Suprapubic skin (tissue), 4 donors: Measurements from ENCODE around the gene DISP2.

Experiments
- CTCF ChIP-seq, 2 donors: fragments of 200-600 bp in 1 of 2; fragments of 450-650 bp in 1 of 2; sonication (generic) in 1 of 2; IDR thresholded peaks; one replicate each; pipeline ENCODE4 v1.5.1; 2016 to 2019; ENCODE audit warnings: antibody characterized with exemption in 2 of 2, mild to moderate bottlenecking in 1 of 2, moderate library complexity in 1 of 2
- POLR2A ChIP-seq, 2 donors: fragments of 450-650 bp; IDR thresholded peaks; one replicate each; pipeline ENCODE4 v1.6.1; 2017; ENCODE audit warnings: antibody characterized with exemption in 2 of 2, mild to moderate bottlenecking in 2 of 2, moderate library complexity in 2 of 2
- POLR2AphosphoS5 ChIP-seq, 3 donors: sonication (generic); formaldehyde crosslinking; IDR thresholded peaks; one replicate each; pipeline ENCODE4 v1.6.1; 2017; ENCODE audit warnings: antibody characterized with exemption in 3 of 3

- TF ChIP-seq CTCF (IDR thresholded peaks at IDR 0.05) (no peak), POLR2AphosphoS5 (IDR thresholded peaks at IDR 0.05) (no peak), POLR2A (IDR thresholded peaks at IDR 0.05) (no peak)
Observed at GRCh38 chr15:40310993-40311392, 47.0 kb upstream of the DISP2 start.
